K562 (cell line): ENCODE measurements around the gene KLHL22. TPM values are rescaled to one million over a fixed set of nuclear protein-coding genes. Genes with fewer than 3 reads are reported as not detected.

Experiments used
- ATAC-seq: fragments of 200-7000 bp; cut with Tn5 transposase; 3 replicates; pipeline ENCODE4 v1.9.1; 2020; ENCODE audit warnings: moderate library complexity
- BruUV-seq: library from RNA; stranded (reverse); fragments of 400-500 nt; replicated peaks from 2 replicates; lab custom pipeline; 2021; lab: Mats Ljungman, UMichigan
- CTCF ChIA-PET: fragments of 300-600 bp; formaldehyde crosslinking; extraction: SDS; loops from one replicate; lab custom pipeline; 2021; ENCODE audit warnings: low intra/inter-chr PET ratio; lab: Yijun Ruan, JAX
- POLR2A ChIA-PET: fragments of 300-600, 350-650 bp; sonication (Branson Sonifier 250); formaldehyde crosslinking; extraction: SDS; loops from one replicate; lab custom pipeline; 2021; ENCODE audit warnings: antibody characterized with exemption, inconsistent platforms; lab: Yijun Ruan, JAX
- DNase-seq, 4 experiments: peaks; one replicate each; pipeline versions ENCODE4 v3.0.0 to v3.0.0-alpha.2; 2011 to 2018; ENCODE audit warnings: low spot score in 3 of 4, mixed read lengths in 3 of 4; ENCODE audit errors: extremely low read depth in 1 of 4
- FAIRE-seq: peaks from 2 replicates; lab custom pipeline; 2011; peaks lifted over from hg19 to GRCh38; lab: Jason Lieb, UNC
- H2AFZ ChIP-seq: 2 replicates; pipeline ENCODE4 v1.6.0; 2011; ENCODE audit warnings: low read depth, low read length, control low read depth, inconsistent platforms
- H3K27ac ChIP-seq: fragments of 200-600 bp; 3 replicates; pipeline ENCODE4 v1.8.0; 2011; ENCODE audit warnings: low read depth, mild to moderate bottlenecking, control low read depth, inconsistent platforms, low read length, moderate library complexity, mixed read lengths; ENCODE audit errors: extremely low read depth
- H3K27me3 ChIP-seq, 2 experiments: fragments of 300-600 bp in 1 of 2; 2 replicates in 1 of 2; 3 replicates in 1 of 2; pipeline versions ENCODE4 v1.6.0 to v1.8.0; 2011; ENCODE audit warnings: inconsistent platforms in 2 of 2, low read length in 2 of 2, mild to moderate bottlenecking in 1 of 2, mixed read lengths in 1 of 2, moderate library complexity in 1 of 2; ENCODE audit not compliant: control insufficient read depth in 2 of 2, insufficient read depth in 2 of 2
- H3K36me3 ChIP-seq: fragments of 300-600 bp; 3 replicates; pipeline ENCODE4 v1.8.0; 2011; ENCODE audit warnings: mild to moderate bottlenecking, low read length, inconsistent platforms; ENCODE audit not compliant: control insufficient read depth, insufficient read depth
- H3K4me1 ChIP-seq, 2 experiments: fragments of 200-600 bp in 1 of 2; replicated peaks in 1 of 2; 2 replicates in 1 of 2; 3 replicates in 1 of 2; pipeline versions ENCODE4 v1.5.1 to v1.8.0; 2011; ENCODE audit warnings: inconsistent platforms in 2 of 2, low read length in 2 of 2, mild to moderate bottlenecking in 1 of 2, mixed read lengths in 1 of 2, moderate library complexity in 1 of 2; ENCODE audit not compliant: control insufficient read depth in 2 of 2, insufficient read depth in 2 of 2
- H3K4me2 ChIP-seq: 2 replicates; pipeline ENCODE4 v1.6.1; 2011; ENCODE audit warnings: low read length, control low read depth, inconsistent platforms, mixed read lengths; ENCODE audit not compliant: insufficient read depth
- H3K4me3 ChIP-seq: fragments of 200-600 bp; sonication (generic), shearing (Covaris generic); 2 replicates; pipeline ENCODE4 v1.5.1; 2016; ENCODE audit warnings: control low read depth, inconsistent platforms
- H3K79me2 ChIP-seq: fragments of 200-600 bp; 3 replicates; pipeline ENCODE4 v1.8.0; 2011; ENCODE audit warnings: low read length, inconsistent platforms; ENCODE audit not compliant: control insufficient read depth, insufficient read depth
- H3K9ac ChIP-seq, 2 experiments: 2 replicates each; pipeline versions ENCODE4 v1.6.0 to v1.6.1; 2011; ENCODE audit warnings: low read depth in 2 of 2, low read length in 2 of 2, control low read depth in 1 of 2, inconsistent platforms in 1 of 2, mild to moderate bottlenecking in 1 of 2, mixed read lengths in 1 of 2; ENCODE audit not compliant: insufficient read depth in 1 of 2
- H3K9me1 ChIP-seq: one replicate; pipeline ENCODE4 v1.6.0; 2011; ENCODE audit warnings: inconsistent platforms, mild to moderate bottlenecking, low read length, moderate library complexity; ENCODE audit not compliant: control insufficient read depth, insufficient read depth
- H3K9me3 ChIP-seq: replicated peaks from 2 replicates; pipeline ENCODE4 v1.5.1; 2011; ENCODE audit warnings: low read depth, low read length, inconsistent platforms; ENCODE audit not compliant: control insufficient read depth, insufficient read depth
- H4K20me1 ChIP-seq: replicated peaks from 2 replicates; pipeline ENCODE4 v1.6.1; 2011; ENCODE audit warnings: low read length, inconsistent platforms, mixed read lengths; ENCODE audit not compliant: control insufficient read depth, insufficient read depth
- CEBPG ChIP-seq, 3 experiments: fragments of 200-800 bp in 1 of 3; sonication (Bioruptor generic) in 1 of 3; sonication (generic) in 1 of 3; formaldehyde crosslinking in 1 of 3; IDR thresholded peaks in 2 of 3; conservative IDR thresholded peaks in 1 of 3; 2 replicates each; pipeline versions ENCODE4 v1.6.1 to v1.8.0; 2016 to 2022; ENCODE audit warnings: missing compliant biosample characterization in 2 of 3, missing genetic modification characterization in 2 of 3, mild to moderate bottlenecking in 1 of 3, missing genetic modification reagents in 1 of 3
- GTF2F1 ChIP-seq: IDR thresholded peaks from 2 replicates; pipeline ENCODE4 v1.6.1; 2011; ENCODE audit warnings: low read depth, low read length, improper control_type of control experiment
- KLF13 ChIP-seq: fragments of 450-650 bp; IDR thresholded peaks from 2 replicates; pipeline ENCODE4 v1.6.1; 2016; ENCODE audit warnings: missing genetic modification characterization, low read depth, mild to moderate bottlenecking, missing compliant biosample characterization, moderate library complexity, borderline replicate concordance
- MAFG ChIP-seq: fragments of 450-650 bp; conservative IDR thresholded peaks from 2 replicates; pipeline ENCODE4 v1.6.1; 2016; ENCODE audit warnings: missing genetic modification characterization, missing compliant biosample characterization
- MYNN ChIP-seq, 2 experiments: sonication (generic); formaldehyde crosslinking in 1 of 2; IDR thresholded peaks; 2 replicates each; pipeline versions ENCODE4 v1.5.0 to v1.6.1; 2016 to 2020; ENCODE audit warnings: antibody characterized with exemption in 1 of 2, missing genetic modification reagents in 1 of 2
- NBN ChIP-seq: fragments of 450-650 bp; IDR thresholded peaks from 2 replicates; pipeline ENCODE4 v1.6.1; 2016; ENCODE audit warnings: low read depth, mild to moderate bottlenecking
- PKNOX1 ChIP-seq: fragments of 450-650 bp; IDR thresholded peaks from 2 replicates; pipeline ENCODE4 v1.6.1; 2016
- RBFOX2 ChIP-seq: fragments of 200-400 bp; formaldehyde crosslinking; IDR thresholded peaks from 2 replicates; pipeline ENCODE4 v1.6.1; 2017; ENCODE audit warnings: low read depth, mild to moderate bottlenecking, low read length, moderate library complexity
- SIN3A ChIP-seq, 2 experiments: fragments of 150-350 bp in 1 of 2; IDR thresholded peaks; 2 replicates each; pipeline ENCODE4 v1.6.1; 2011 to 2016; ENCODE audit warnings: borderline replicate concordance in 2 of 2, low read depth in 2 of 2, low read length in 2 of 2, mild to moderate bottlenecking in 2 of 2, moderate library complexity in 2 of 2; ENCODE audit not compliant: control insufficient read depth in 1 of 2
- SP2 ChIP-seq: IDR thresholded peaks from 2 replicates; pipeline ENCODE4 v1.6.1; 2011; ENCODE audit warnings: mild to moderate bottlenecking, low read depth, low read length, moderate library complexity; ENCODE audit not compliant: poor library complexity, severe bottlenecking; ENCODE audit errors: extremely low read depth
- ZKSCAN8 ChIP-seq: fragments of 200-800 bp; sonication (Bioruptor generic); IDR thresholded peaks from 2 replicates; pipeline ENCODE4 v1.6.1; 2016; ENCODE audit warnings: missing genetic modification characterization, missing compliant biosample characterization
- WGBS: fragments of 100-300 bp; shearing (Covaris generic); methylation state at CpG from one replicate; pipeline ENCODE4 v1.1.6; 2016; ENCODE audit warnings: low coverage, mixed read lengths; ENCODE audit not compliant: insufficient coverage; ENCODE audit errors: missing lambda C conversion rate; 5-methylcytosine and 5-hydroxymethylcytosine counted together
- in situ Hi-C: fragments of 300-500 bp; cut with MboI; formaldehyde crosslinking; loops from 4 replicates; pipeline ENCODE4 v1.15.0; 2018; ENCODE audit warnings: inconsistent platforms, mixed read lengths
- intact Hi-C: fragments of 100-400 bp; cut with micrococcal nuclease; formaldehyde crosslinking; loops from 2 replicates; pipeline ENCODE4 v1.14.2; 2022
- polyA plus RNA-seq, 8 experiments: library from polyadenylated mRNA; depleted of rRNA in 4 of 8; stranded (reverse) in 5 of 8; unstranded in 3 of 8; fragments of >200 nt; fragmentation: Nextera tagmentation in 2 of 8; fragmentation: Illumina TruSeq in 1 of 8; extraction: Ambion mirVana in 2 of 8; extraction: Trizol in 1 of 8; gene quantifications; 2 replicates each; pipeline versions ENCODE4 v1.2.1 to v1.2.3, GENCODE V29; 2011 to 2014; ENCODE audit warnings: inconsistent platforms in 1 of 8, missing spikeins in 1 of 8
- total RNA-seq, 7 experiments: library from RNA; depleted of rRNA in 6 of 7; stranded (reverse); fragments of >200 nt in 6 of 7; fragmentation: Illumina TruSeq in 2 of 7; extraction: Trizol in 2 of 7; gene quantifications; 2 replicates each; pipeline versions ENCODE4 v1.2.1 to v1.2.3, GENCODE V29; 2011 to 2021; ENCODE audit warnings: low replicate concordance in 1 of 7
- TF ChIP-seq, protein P1 (sequence below), 2 experiments: fragments of 450-650 bp; IDR thresholded peaks; 2 replicates each; pipeline ENCODE4 v1.6.1; 2018; ENCODE audit warnings: mild to moderate bottlenecking in 2 of 2, low read depth in 1 of 2; ENCODE audit not compliant: partially characterized antibody in 2 of 2

The KLHL22 gene
- total and polyA plus RNA-seq, 9 of the 15 experiments (the other 6 are each of a cell fraction or from before 2014, with no cell fraction given) = 1.3 to 25.6 (median 15.2) TPM

GRCh38 chr22:20507253-20508066 is 11.9 kb upstream of the KLHL22 start, which contains the start of gene MED15:
MED15 (plus strand) TSS chr22:20507610; CDS start chr22:20507679, 69 bp downstream.
- TSS peak; percentile 77 for BruUV-seq
- in situ Hi-C loops = no loop called here
- DNase-seq (peak; percentile 99 to 100 (median 100)), FAIRE-seq (peak; percentile 88), ATAC-seq (peak; percentile 93)
- Histone ChIP-seq H3K4me1 (peaks cover 45 to 47% of the 10 kb centered on the region in 2 experiments), H3K9me1 (peaks cover 16% of the 10 kb centered on the region), H3K9ac (peak within 1 kb of the TSS; percentile 88 to 96), H2AFZ (peak within 1 kb of the TSS; percentile 96), H3K79me2 (peaks cover 55% of the 10 kb centered on the region), H3K36me3 (peaks cover 33% of the 10 kb centered on the region), H4K20me1 (peaks cover 42% of the 10 kb centered on the region), H3K4me3 (peak within 1 kb of the TSS; percentile 53), H3K9me3 (no peaks in the 10 kb centered on the region), H3K4me2 (peak within 1 kb of the TSS; percentile 94), H3K27ac (peak within 1 kb of the TSS; percentile 82), H3K27me3 (no peaks in the 10 kb centered on the region)
- intact Hi-C loops = loop anchor here (1.0 to 10.0 kb wide), 6 partner anchors 11 to 495 kb away; partner anchors contain the start of genes CRKL and THAP7
- WGBS = under 1% methylated on average over 58 of the region's 58 CpGs
- ChIA-PET CTCF (interaction anchor here (0.5 to 1.5 kb wide), 3 partner anchors 11 to 281 kb away, joined by 3 to 11 read pairs (median 4); no protein-coding TSS in a partner anchor), POLR2A (interaction anchor here (0.5 to 39.5 kb wide), 32 partner anchors 9 to 1360 kb away, joined by 3 to 1693 read pairs (median 3); partner anchors contain the start of genes CRKL, DGCR6L, KLHL22 and MAPK1)
- TF ChIP-seq GTF2F1 (peak; percentile 95), MYNN (IDR thresholded peaks at IDR 0.05) (no peak), MYNN (CRISPR knock-in tag; IDR thresholded peaks at IDR 0.05) (no peak), SP2 (peak; percentile 48), CEBPG (CRISPR knock-in tag; IDR thresholded peaks at IDR 0.05) (no peak), CEBPG (tag; conservative IDR thresholded peaks at IDR 0.05 in 1 of 2, IDR thresholded peaks at IDR 0.05 in 1 of 2) (no peak), SIN3A (IDR thresholded peaks at IDR 0.05; ENCODE audit: borderline replicate concordance in 2 of 2, control insufficient read depth in 1 of 2, low read depth in 2 of 2, low read length in 2 of 2) (peak in 1 of 2 experiments; percentile 99; a peak in 2 of 4 replicates), KLF13 (tag) (peak; percentile 98), MAFG (tag) (no peak), NBN (no peak), PKNOX1 (no peak), RBFOX2 (peak; percentile 100), ZKSCAN8 (CRISPR knock-in tag) (no peak)
- TF ChIP-seq, protein P1, sequence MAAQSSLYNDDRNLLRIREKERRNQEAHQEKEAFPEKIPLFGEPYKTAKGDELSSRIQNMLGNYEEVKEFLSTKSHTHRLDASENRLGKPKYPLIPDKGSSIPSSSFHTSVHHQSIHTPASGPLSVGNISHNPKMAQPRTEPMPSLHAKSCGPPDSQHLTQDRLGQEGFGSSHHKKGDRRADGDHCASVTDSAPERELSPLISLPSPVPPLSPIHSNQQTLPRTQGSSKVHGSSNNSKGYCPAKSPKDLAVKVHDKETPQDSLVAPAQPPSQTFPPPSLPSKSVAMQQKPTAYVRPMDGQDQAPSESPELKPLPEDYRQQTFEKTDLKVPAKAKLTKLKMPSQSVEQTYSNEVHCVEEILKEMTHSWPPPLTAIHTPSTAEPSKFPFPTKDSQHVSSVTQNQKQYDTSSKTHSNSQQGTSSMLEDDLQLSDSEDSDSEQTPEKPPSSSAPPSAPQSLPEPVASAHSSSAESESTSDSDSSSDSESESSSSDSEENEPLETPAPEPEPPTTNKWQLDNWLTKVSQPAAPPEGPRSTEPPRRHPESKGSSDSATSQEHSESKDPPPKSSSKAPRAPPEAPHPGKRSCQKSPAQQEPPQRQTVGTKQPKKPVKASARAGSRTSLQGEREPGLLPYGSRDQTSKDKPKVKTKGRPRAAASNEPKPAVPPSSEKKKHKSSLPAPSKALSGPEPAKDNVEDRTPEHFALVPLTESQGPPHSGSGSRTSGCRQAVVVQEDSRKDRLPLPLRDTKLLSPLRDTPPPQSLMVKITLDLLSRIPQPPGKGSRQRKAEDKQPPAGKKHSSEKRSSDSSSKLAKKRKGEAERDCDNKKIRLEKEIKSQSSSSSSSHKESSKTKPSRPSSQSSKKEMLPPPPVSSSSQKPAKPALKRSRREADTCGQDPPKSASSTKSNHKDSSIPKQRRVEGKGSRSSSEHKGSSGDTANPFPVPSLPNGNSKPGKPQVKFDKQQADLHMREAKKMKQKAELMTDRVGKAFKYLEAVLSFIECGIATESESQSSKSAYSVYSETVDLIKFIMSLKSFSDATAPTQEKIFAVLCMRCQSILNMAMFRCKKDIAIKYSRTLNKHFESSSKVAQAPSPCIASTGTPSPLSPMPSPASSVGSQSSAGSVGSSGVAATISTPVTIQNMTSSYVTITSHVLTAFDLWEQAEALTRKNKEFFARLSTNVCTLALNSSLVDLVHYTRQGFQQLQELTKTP (IDR thresholded peaks at IDR 0.05; ENCODE audit: low read depth in 1 of 2, partially characterized antibody in 2 of 2) = no peak
